ENCODE measurements around the gene KIFAP3.

The KIFAP3 gene

DNA sequence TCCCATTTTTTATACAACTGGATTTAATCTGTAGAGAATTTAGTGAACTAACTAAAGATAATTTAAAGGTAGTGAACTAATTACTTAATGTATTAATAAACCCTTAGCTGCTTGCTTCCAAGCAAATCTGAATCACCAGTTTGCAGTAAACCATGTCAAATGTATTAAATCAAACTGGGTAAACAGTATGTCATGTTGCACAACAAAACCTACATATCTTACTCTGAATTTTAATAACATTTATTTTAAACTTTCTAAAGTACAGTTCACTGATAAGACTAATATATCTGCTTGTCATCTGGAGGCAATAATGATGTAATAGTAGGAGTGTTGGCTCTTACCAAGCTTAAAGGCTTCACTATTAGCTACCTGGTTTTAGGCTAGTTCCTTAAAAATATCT is 128.3 kb downstream of the KIFAP3 start:
- H3K4ac ChIP-seq (ENCODE audit: low read depth in 1 of 2, low read length in 2 of 2): no peak overlapping the region
- H4K91ac ChIP-seq (ENCODE audit: low read length): no peak overlapping the region
- no peaks in the 10 kb centered on the region for H3K79me1 ChIP-seq (replicated peaks; ENCODE audit: low read length, poor library complexity, severe bottlenecking)
- no peak overlapping the region for H3K9ac ChIP-seq (ENCODE audit: low read length)
- no peak overlapping the region for H3K23ac ChIP-seq (ENCODE audit: low read length in 2 of 2)
- no peak overlapping the region for H3K4me3 ChIP-seq (ENCODE audit: insufficient read depth in 1 of 2, low read depth in 1 of 2, low read length in 2 of 2)
- no peak overlapping the region for H2BK120ac ChIP-seq (ENCODE audit: low read depth, low read length)
- H3K27ac ChIP-seq (ENCODE audit: low read length, poor library complexity, severe bottlenecking): no peak overlapping the region
- H2AK5ac ChIP-seq (ENCODE audit: low read length, severe bottlenecking): no peak overlapping the region
- H2AFZ ChIP-seq (ENCODE audit: low read depth, low read length): no peak overlapping the region
- H3K27me3 ChIP-seq (ENCODE audit: control insufficient read depth in 1 of 2, insufficient read depth in 1 of 2, low read length in 2 of 2): no peaks in the 10 kb centered on the region
- H3K36me3 ChIP-seq (ENCODE audit: control insufficient read depth in 1 of 2, insufficient read depth in 2 of 2, low read depth in 1 of 2, low read length in 2 of 2): peaks cover 14 to 16% of the 10 kb centered on the region in 2 experiments
- H4K8ac ChIP-seq (ENCODE audit: low read length): no peak overlapping the region
- DNase-seq: peak; percentile 17
- no peak overlapping the region for H3K18ac ChIP-seq (ENCODE audit: low read depth in 1 of 2, low read length in 2 of 2)
- no peak overlapping the region for H3K4me2 ChIP-seq (ENCODE audit: low read length, poor library complexity, severe bottlenecking)
- H2BK12ac ChIP-seq (ENCODE audit: low read length in 2 of 2): no peak overlapping the region
- H2BK15ac ChIP-seq (ENCODE audit: low read depth, poor library complexity, severe bottlenecking): no peak overlapping the region
- no peaks in the 10 kb centered on the region for H3K9me3 ChIP-seq (ENCODE audit: control insufficient read depth, low read length)
- H3K14ac ChIP-seq (ENCODE audit: low read length in 2 of 2): no peak overlapping the region
- H2BK5ac ChIP-seq (ENCODE audit: low read depth, low read length, poor library complexity, severe bottlenecking): no peak overlapping the region
- peaks cover 4% of the 10 kb centered on the region for H3K4me1 ChIP-seq (ENCODE audit: control insufficient read depth, insufficient read depth, low read depth, low read length)

DNA sequence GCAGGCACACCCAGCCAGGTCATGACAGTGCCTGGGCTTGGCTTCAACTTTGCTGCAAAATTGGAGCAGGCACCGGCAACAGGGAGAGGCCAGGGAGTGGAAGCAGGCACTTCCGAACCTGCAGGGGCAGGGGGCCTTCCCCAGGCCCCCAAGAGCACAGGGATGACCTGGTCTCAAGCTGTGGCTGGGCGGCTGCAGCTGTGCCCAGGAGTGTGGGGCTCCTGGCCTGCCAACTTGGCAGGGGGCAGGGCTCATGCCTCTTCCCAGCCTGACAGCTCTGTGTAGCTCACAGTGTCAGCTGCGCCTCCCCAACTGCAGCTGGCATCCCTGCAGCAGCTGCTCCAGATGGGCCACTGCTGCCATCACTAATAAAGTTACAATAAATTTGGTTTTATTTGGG is 129.3 kb downstream of the KIFAP3 start:
- Histone ChIP-seq H3K9ac (ENCODE audit: low read length) (no peak overlapping the region), H3K79me1 (replicated peaks; ENCODE audit: low read length, poor library complexity, severe bottlenecking) (no peaks in the 10 kb centered on the region), H4K91ac (ENCODE audit: low read length) (no peak overlapping the region), H3K23ac (ENCODE audit: low read length in 2 of 2) (no peak overlapping the region), H3K4me1 (ENCODE audit: control insufficient read depth, insufficient read depth, low read depth, low read length) (peaks cover 4% of the 10 kb centered on the region), H2BK12ac (ENCODE audit: low read length in 2 of 2) (no peak overlapping the region), H2BK5ac (ENCODE audit: low read depth, low read length, poor library complexity, severe bottlenecking) (no peak overlapping the region), H3K9me3 (ENCODE audit: control insufficient read depth, low read length) (no peaks in the 10 kb centered on the region), H3K18ac (ENCODE audit: low read depth in 1 of 2, low read length in 2 of 2) (peak overlapping the region in 1 of 2 experiments; percentile 6), H2BK15ac (ENCODE audit: low read depth, poor library complexity, severe bottlenecking) (no peak overlapping the region), H3K27ac (ENCODE audit: low read length, poor library complexity, severe bottlenecking) (no peak overlapping the region), H4K8ac (ENCODE audit: low read length) (peak overlapping the region; percentile 49), H3K4me2 (ENCODE audit: low read length, poor library complexity, severe bottlenecking) (no peak overlapping the region), H2AFZ (ENCODE audit: low read depth, low read length) (no peak overlapping the region), H3K4me3 (ENCODE audit: insufficient read depth in 1 of 2, low read depth in 1 of 2, low read length in 2 of 2) (no peak overlapping the region), H3K36me3 (ENCODE audit: control insufficient read depth in 1 of 2, insufficient read depth in 2 of 2, low read depth in 1 of 2, low read length in 2 of 2) (peaks cover 14 to 16% of the 10 kb centered on the region in 2 experiments), H2AK5ac (ENCODE audit: low read length, severe bottlenecking) (no peak overlapping the region), H3K4ac (ENCODE audit: low read depth in 1 of 2, low read length in 2 of 2) (no peak overlapping the region), H3K14ac (ENCODE audit: low read length in 2 of 2) (no peak overlapping the region), H3K27me3 (ENCODE audit: control insufficient read depth in 1 of 2, insufficient read depth in 1 of 2, low read length in 2 of 2) (no peaks in the 10 kb centered on the region), H2BK120ac (ENCODE audit: low read depth, low read length) (no peak overlapping the region)
- DNase-seq: no peak
- WGBS: 95% methylated on average over 4 of the region's 4 CpGs

DNA sequence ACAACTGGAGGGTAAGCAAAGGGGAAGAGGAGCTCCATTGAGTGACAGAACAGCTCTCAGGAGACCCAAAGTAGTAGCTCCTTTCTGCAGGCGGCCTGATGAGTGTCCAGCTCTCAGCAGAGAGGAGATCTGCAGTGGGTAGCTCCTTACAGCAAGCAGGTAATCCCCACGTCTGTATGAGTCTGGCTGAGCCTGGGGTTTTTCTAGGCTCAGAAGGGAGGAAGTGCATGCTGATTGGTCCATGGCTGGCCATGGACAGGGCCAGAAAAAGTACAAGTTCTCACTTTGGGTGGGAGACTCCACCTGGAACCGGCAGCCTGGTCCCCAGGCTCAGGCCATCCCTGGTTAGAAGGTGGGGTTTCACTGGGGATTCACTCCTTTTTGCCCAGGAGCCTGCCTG is 129.9 kb downstream of the KIFAP3 start:
- DNase-seq: no peak
- no peak overlapping the region for H4K91ac ChIP-seq (ENCODE audit: low read length)
- H3K27ac ChIP-seq (ENCODE audit: low read length, poor library complexity, severe bottlenecking): no peak overlapping the region
- H2AK5ac ChIP-seq (ENCODE audit: low read length, severe bottlenecking): no peak overlapping the region
- no peak overlapping the region for H3K4ac ChIP-seq (ENCODE audit: low read depth in 1 of 2, low read length in 2 of 2)
- WGBS: 79% methylated on average over 3 of the region's 3 CpGs
- H2BK5ac ChIP-seq (ENCODE audit: low read depth, low read length, poor library complexity, severe bottlenecking): no peak overlapping the region
- peaks cover 4% of the 10 kb centered on the region for H3K4me1 ChIP-seq (ENCODE audit: control insufficient read depth, insufficient read depth, low read depth, low read length)
- H3K23ac ChIP-seq (ENCODE audit: low read length in 2 of 2): no peak overlapping the region
- H3K4me2 ChIP-seq (ENCODE audit: low read length, poor library complexity, severe bottlenecking): no peak overlapping the region
- H3K18ac ChIP-seq (ENCODE audit: low read depth in 1 of 2, low read length in 2 of 2): no peak overlapping the region
- no peak overlapping the region for H2BK120ac ChIP-seq (ENCODE audit: low read depth, low read length)
- no peak overlapping the region for H2BK12ac ChIP-seq (ENCODE audit: low read length in 2 of 2)
- no peaks in the 10 kb centered on the region for H3K9me3 ChIP-seq (ENCODE audit: control insufficient read depth, low read length)
- H3K4me3 ChIP-seq (ENCODE audit: insufficient read depth in 1 of 2, low read depth in 1 of 2, low read length in 2 of 2): no peak overlapping the region
- H3K14ac ChIP-seq (ENCODE audit: low read length in 2 of 2): no peak overlapping the region
- peaks cover 14 to 16% of the 10 kb centered on the region in 2 experiments for H3K36me3 ChIP-seq (ENCODE audit: control insufficient read depth in 1 of 2, insufficient read depth in 2 of 2, low read depth in 1 of 2, low read length in 2 of 2)
- peak overlapping the region; percentile 57 for H4K8ac ChIP-seq (ENCODE audit: low read length)
- no peak overlapping the region for H3K9ac ChIP-seq (ENCODE audit: low read length)
- H3K79me1 ChIP-seq (replicated peaks; ENCODE audit: low read length, poor library complexity, severe bottlenecking): no peaks in the 10 kb centered on the region
- H2AFZ ChIP-seq (ENCODE audit: low read depth, low read length): no peak overlapping the region
- no peak overlapping the region for H2BK15ac ChIP-seq (ENCODE audit: low read depth, poor library complexity, severe bottlenecking)
- no peaks in the 10 kb centered on the region for H3K27me3 ChIP-seq (ENCODE audit: control insufficient read depth in 1 of 2, insufficient read depth in 1 of 2, low read length in 2 of 2)

DNA sequence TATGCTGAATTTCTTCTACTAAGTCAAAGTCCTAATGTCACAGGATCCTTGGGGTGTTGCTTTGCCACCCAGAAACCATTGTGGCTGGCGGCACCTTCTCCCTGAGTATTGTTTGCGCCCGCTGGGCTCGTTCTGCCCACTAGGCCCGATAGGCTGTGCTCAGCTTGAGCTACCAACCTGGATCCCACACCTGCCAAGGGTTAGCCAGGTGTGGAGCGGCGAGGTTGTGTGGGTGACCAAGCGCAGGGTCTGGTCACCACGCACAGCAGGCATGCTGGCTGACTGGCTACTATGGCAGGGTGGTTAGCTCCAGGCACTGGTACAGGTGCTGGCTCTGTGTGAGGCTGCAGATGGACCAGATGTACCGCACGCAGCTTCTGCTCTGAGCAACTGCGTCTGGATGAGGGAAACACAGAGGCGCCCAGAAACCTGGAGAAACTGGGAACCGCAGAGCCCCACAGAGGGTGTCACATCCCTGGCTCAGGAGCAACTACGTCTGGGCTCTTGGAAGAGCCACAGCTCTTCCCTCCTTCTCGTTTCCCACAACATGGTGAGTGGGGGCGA is 130.4 kb downstream of the KIFAP3 start:
- Histone ChIP-seq H3K18ac (ENCODE audit: low read depth in 1 of 2, low read length in 2 of 2) (peak overlapping the region; percentile 19 to 37), H3K79me1 (replicated peaks; ENCODE audit: low read length, poor library complexity, severe bottlenecking) (no peaks in the 10 kb centered on the region), H4K8ac (ENCODE audit: low read length) (peak overlapping the region; percentile 72), H2AFZ (ENCODE audit: low read depth, low read length) (no peak overlapping the region), H3K27ac (ENCODE audit: low read length, poor library complexity, severe bottlenecking) (no peak overlapping the region), H3K4me1 (ENCODE audit: control insufficient read depth, insufficient read depth, low read depth, low read length) (peaks cover 4% of the 10 kb centered on the region), H3K14ac (ENCODE audit: low read length in 2 of 2) (peak overlapping the region in 1 of 2 experiments; percentile 79), H2BK12ac (ENCODE audit: low read length in 2 of 2) (peak overlapping the region in 1 of 2 experiments; percentile 59), H2AK5ac (ENCODE audit: low read length, severe bottlenecking) (no peak overlapping the region), H3K4ac (ENCODE audit: low read depth in 1 of 2, low read length in 2 of 2) (peak overlapping the region in 1 of 2 experiments; percentile 7), H3K23ac (ENCODE audit: low read length in 2 of 2) (no peak overlapping the region), H3K9me3 (ENCODE audit: control insufficient read depth, low read length) (no peaks in the 10 kb centered on the region), H3K27me3 (ENCODE audit: control insufficient read depth in 1 of 2, insufficient read depth in 1 of 2, low read length in 2 of 2) (no peaks in the 10 kb centered on the region), H3K4me2 (ENCODE audit: low read length, poor library complexity, severe bottlenecking) (no peak overlapping the region), H4K91ac (ENCODE audit: low read length) (peak overlapping the region; percentile 83), H3K36me3 (ENCODE audit: control insufficient read depth in 1 of 2, insufficient read depth in 2 of 2, low read depth in 1 of 2, low read length in 2 of 2) (peaks cover 14 to 16% of the 10 kb centered on the region in 2 experiments), H3K9ac (ENCODE audit: low read length) (no peak overlapping the region), H2BK15ac (ENCODE audit: low read depth, poor library complexity, severe bottlenecking) (no peak overlapping the region), H2BK5ac (ENCODE audit: low read depth, low read length, poor library complexity, severe bottlenecking) (no peak overlapping the region), H2BK120ac (ENCODE audit: low read depth, low read length) (no peak overlapping the region), H3K4me3 (ENCODE audit: insufficient read depth in 1 of 2, low read depth in 1 of 2, low read length in 2 of 2) (no peak overlapping the region)
- WGBS: 96% methylated on average over 17 of the region's 17 CpGs
- DNase-seq: no peak

Data from mesenchymal stem cell (in vitro differentiated cells and primary cell).